ENCODE measurements around the gene PDE7B. TPM values are rescaled to one million over a fixed set of nuclear protein-coding genes. Genes with fewer than 3 reads are reported as not detected.

Gene PDE7B
- total and polyA plus RNA-seq, 7 donors = 1.9 to 4.6 (median 2.7) TPM

GRCh38 chr6:135883536-135883935, 32.0 kb downstream of the PDE7B start:
- TF ChIP-seq, protein P1, sequence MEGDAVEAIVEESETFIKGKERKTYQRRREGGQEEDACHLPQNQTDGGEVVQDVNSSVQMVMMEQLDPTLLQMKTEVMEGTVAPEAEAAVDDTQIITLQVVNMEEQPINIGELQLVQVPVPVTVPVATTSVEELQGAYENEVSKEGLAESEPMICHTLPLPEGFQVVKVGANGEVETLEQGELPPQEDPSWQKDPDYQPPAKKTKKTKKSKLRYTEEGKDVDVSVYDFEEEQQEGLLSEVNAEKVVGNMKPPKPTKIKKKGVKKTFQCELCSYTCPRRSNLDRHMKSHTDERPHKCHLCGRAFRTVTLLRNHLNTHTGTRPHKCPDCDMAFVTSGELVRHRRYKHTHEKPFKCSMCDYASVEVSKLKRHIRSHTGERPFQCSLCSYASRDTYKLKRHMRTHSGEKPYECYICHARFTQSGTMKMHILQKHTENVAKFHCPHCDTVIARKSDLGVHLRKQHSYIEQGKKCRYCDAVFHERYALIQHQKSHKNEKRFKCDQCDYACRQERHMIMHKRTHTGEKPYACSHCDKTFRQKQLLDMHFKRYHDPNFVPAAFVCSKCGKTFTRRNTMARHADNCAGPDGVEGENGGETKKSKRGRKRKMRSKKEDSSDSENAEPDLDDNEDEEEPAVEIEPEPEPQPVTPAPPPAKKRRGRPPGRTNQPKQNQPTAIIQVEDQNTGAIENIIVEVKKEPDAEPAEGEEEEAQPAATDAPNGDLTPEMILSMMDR (IDR thresholded peaks at IDR 0.05) = no peak
- H3K27me3 ChIP-seq (ENCODE audit: insufficient read depth in 3 of 3, low read length in 2 of 3) = no peaks in the 10 kb centered on the region
- no peaks in the 10 kb centered on the region for H3K36me3 ChIP-seq (ENCODE audit: insufficient read depth in 1 of 2, low read depth in 1 of 2)
- DNase-seq = no peak
- 56 to 70% (median 65%) methylated on average over 2 of the region's 2 CpGs for WGBS, 3 donors
- H3K27ac ChIP-seq = no peak overlapping the region
- H3K9me3 ChIP-seq = no peaks in the 10 kb centered on the region
- no peak overlapping the region for H3K4me3 ChIP-seq
- intact Hi-C loops (cut with DNase I) = no loop called here
- ATAC-seq = no peak
- H3K4me1 ChIP-seq = peaks cover 7% of the 10 kb centered on the region

GRCh38 chr6:135884136-135884535, 32.6 kb downstream of the PDE7B start:
- TF ChIP-seq, protein P1 (IDR thresholded peaks at IDR 0.05) = no peak
- no peak overlapping the region for H3K4me3 ChIP-seq
- no peaks in the 10 kb centered on the region for H3K36me3 ChIP-seq (ENCODE audit: insufficient read depth in 1 of 2, low read depth in 1 of 2)
- WGBS, 3 donors = 96 to 99% (median 97%) methylated on average over 4 of the region's 4 CpGs
- no peak overlapping the region for H3K27ac ChIP-seq
- DNase-seq (no peak), ATAC-seq (no peak)
- H3K9me3 ChIP-seq = no peaks in the 10 kb centered on the region
- intact Hi-C loops (cut with DNase I) = no loop called here
- peaks cover 7% of the 10 kb centered on the region for H3K4me1 ChIP-seq
- no peaks in the 10 kb centered on the region for H3K27me3 ChIP-seq (ENCODE audit: insufficient read depth in 3 of 3, low read length in 2 of 3)

DNA sequence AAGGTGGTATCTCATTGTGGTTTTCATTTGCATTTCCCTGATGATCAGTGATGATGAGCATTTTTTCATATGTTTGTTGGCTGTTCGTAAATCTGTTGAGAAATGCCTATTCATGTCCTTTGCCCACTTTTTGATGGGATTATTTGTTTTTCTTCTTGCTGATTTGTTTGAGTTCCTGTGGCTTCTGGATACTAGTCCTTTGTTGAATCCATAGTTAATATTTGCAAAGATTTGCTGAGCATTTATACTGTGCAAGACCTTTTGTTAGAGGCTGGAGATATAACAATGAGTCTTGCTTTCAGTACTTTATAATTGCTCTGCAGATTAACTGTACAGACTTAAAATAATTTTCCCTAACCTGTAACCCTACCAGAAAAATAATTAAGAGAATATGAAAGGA, 35.6 kb downstream of the PDE7B start:
- ATAC-seq (no peak), DNase-seq (no peak)
- 94 to 100% (median 97%) methylated on average over 1 of the region's 1 CpG for WGBS, 3 donors
- peaks cover 8% of the 10 kb centered on the region for H3K4me1 ChIP-seq
- TF ChIP-seq, protein P1 (IDR thresholded peaks at IDR 0.05) = no peak
- H3K9me3 ChIP-seq = no peaks in the 10 kb centered on the region
- intact Hi-C loops (cut with DNase I) = no loop called here
- no peak overlapping the region for H3K4me3 ChIP-seq
- no peaks in the 10 kb centered on the region for H3K36me3 ChIP-seq (ENCODE audit: insufficient read depth in 1 of 2, low read depth in 1 of 2)
- H3K27ac ChIP-seq = no peak overlapping the region
- H3K27me3 ChIP-seq (ENCODE audit: insufficient read depth in 3 of 3, low read length in 2 of 3) = no peaks in the 10 kb centered on the region

- no peak for ATAC-seq
- H3K27ac ChIP-seq = no peak overlapping the region
- intact Hi-C loops (cut with DNase I) = no loop called here
- TF ChIP-seq, protein P1 (IDR thresholded peaks at IDR 0.05) = no peak
- peaks cover 5% of the 10 kb centered on the region for H3K4me1 ChIP-seq
- no peaks in the 10 kb centered on the region for H3K9me3 ChIP-seq
- H3K27me3 ChIP-seq (ENCODE audit: insufficient read depth in 3 of 3, low read length in 2 of 3) = no peaks in the 10 kb centered on the region
- H3K36me3 ChIP-seq (ENCODE audit: insufficient read depth in 1 of 2, low read depth in 1 of 2) = no peaks in the 10 kb centered on the region
- H3K4me3 ChIP-seq = no peak overlapping the region
- no peak for DNase-seq
Observed at GRCh38 chr6:135888818-135889217, 37.3 kb downstream of the PDE7B start.

- H3K27ac ChIP-seq = no peak overlapping the region
- TF ChIP-seq, protein P1 (IDR thresholded peaks at IDR 0.05) = no peak
- ATAC-seq = no peak
- H3K27me3 ChIP-seq (ENCODE audit: insufficient read depth in 3 of 3, low read length in 2 of 3) = no peaks in the 10 kb centered on the region
- 73 to 81% (median 74%) methylated on average over 5 of the region's 5 CpGs for WGBS, 3 donors
- H3K4me1 ChIP-seq = peaks cover 5% of the 10 kb centered on the region
- H3K36me3 ChIP-seq (ENCODE audit: insufficient read depth in 1 of 2, low read depth in 1 of 2) = no peaks in the 10 kb centered on the region
- H3K4me3 ChIP-seq = no peak overlapping the region
- H3K9me3 ChIP-seq = no peaks in the 10 kb centered on the region
- no peak for DNase-seq
- intact Hi-C loops (cut with DNase I) = no loop called here
Observed at GRCh38 chr6:135890876-135891275, 39.4 kb downstream of the PDE7B start.

All from psoas muscle (tissue), 8 donors.